Naive thymus-derived CD8-positive, alpha-beta T cell (primary cell): Measurements from ENCODE around the gene MOCS1. TPM values are rescaled to one million over a fixed set of nuclear protein-coding genes. Genes with fewer than 3 reads are reported as not detected.
A peak's percentile ranks its signal among the peaks of the same experiment; 100 is the strongest.

Experiments used
- ATAC-seq, 2 donors: fragments of 150-1000 bp; cut with Tn5 transposase in 1 of 2; sonication (Bioruptor Pico), chemical (Tn5 transposase) in 1 of 2; 1 replicate in 1 of 2; 2 replicates in 1 of 2; pipeline ENCODE4 v1.10.0; 2021; ENCODE audit warnings: mild to moderate bottlenecking in 2 of 2, moderate library complexity in 2 of 2
- POLR2A ChIA-PET: fragments of 350-600 bp; sonication (Branson Sonifier 250); formaldehyde crosslinking; loops from one replicate; lab custom pipeline; 2021; ENCODE audit warnings: antibody characterized with exemption; lab: Charles Lee
- DNase-seq, 10 donors: peaks; one replicate each; pipeline versions ENCODE4 v3.0.0 to v3.0.0-alpha.2; 2020 to 2022
- H3K27ac Mint-ChIP-seq, 10 donors: one replicate each; pipeline ENCODE4 v1.8.0; 2020 to 2022; ENCODE audit warnings: mild to moderate bottlenecking in 10 of 10, mixed read lengths in 10 of 10, moderate library complexity in 4 of 10, inconsistent platforms in 1 of 10
- H3K27me3 Mint-ChIP-seq, 5 donors: one replicate each; pipeline ENCODE4 v1.8.0; 2021 to 2022; ENCODE audit warnings: mixed read lengths in 5 of 5
- H3K36me3 Mint-ChIP-seq, 3 donors: one replicate each; pipeline ENCODE4 v1.8.0; 2020 to 2022; ENCODE audit warnings: mixed read lengths in 3 of 3, mild to moderate bottlenecking in 2 of 3, inconsistent platforms in 1 of 3
- H3K4me1 Mint-ChIP-seq, 4 donors: one replicate each; pipeline ENCODE4 v1.8.0; 2021 to 2022; ENCODE audit warnings: mixed read lengths in 4 of 4
- H3K4me3 Mint-ChIP-seq, 10 donors: one replicate each; pipeline ENCODE4 v1.8.0; 2020 to 2022; ENCODE audit warnings: mild to moderate bottlenecking in 10 of 10, mixed read lengths in 10 of 10, moderate library complexity in 6 of 10, inconsistent platforms in 1 of 10
- H3K9me3 Mint-ChIP-seq, 9 donors: one replicate each; pipeline ENCODE4 v1.8.0; 2020 to 2022; ENCODE audit warnings: mixed read lengths in 9 of 9, mild to moderate bottlenecking in 3 of 9, inconsistent platforms in 1 of 9, moderate library complexity in 1 of 9
- polyA plus RNA-seq, 3 donors: library from polyadenylated mRNA; unstranded; fragments of 300-500 nt; fragmentation: Illumina TruSeq; gene quantifications; one replicate each; pipeline ENCODE4 v1.2.3, GENCODE V29; 2021
- total RNA-seq, 8 experiments: library from RNA in 2 of 8; stranded (reverse) in 2 of 8; gene quantifications; one replicate each; pipeline ENCODE4 v1.2.3 and lab custom pipeline; 2021 to 2026

MOCS1 gene
- total and polyA plus RNA-seq, 5 experiments from 2014 or later: 0.92 to 3.4 (median 2.2) TPM

DNA sequence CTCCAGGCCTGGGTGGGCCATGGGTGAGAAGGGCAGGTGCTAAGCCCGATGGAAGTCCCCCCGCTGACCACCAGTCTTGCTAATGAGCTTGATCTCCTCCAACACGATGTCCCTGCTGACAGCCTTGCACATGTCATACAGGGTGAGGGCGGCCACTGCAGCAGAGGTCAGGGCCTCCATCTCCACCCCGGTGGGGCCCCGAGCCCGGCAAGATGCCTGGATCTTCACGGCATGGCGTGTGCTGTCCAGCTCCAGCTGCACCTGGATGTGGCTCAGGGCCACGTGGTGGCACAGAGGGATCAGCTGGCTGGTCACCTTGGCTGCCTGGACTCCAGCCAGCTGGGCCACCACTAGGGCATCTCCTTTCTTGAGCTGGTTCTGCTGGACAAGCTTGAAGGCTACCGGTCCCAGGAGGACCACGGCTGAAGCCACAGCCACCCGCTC lies 27.9 kb downstream of the MOCS1 start:
- POLR2A ChIA-PET: no interaction called here
- no peak overlapping the region for H3K4me3 Mint-ChIP-seq
- no peaks in the 10 kb centered on the region for H3K27me3 Mint-ChIP-seq

DNA sequence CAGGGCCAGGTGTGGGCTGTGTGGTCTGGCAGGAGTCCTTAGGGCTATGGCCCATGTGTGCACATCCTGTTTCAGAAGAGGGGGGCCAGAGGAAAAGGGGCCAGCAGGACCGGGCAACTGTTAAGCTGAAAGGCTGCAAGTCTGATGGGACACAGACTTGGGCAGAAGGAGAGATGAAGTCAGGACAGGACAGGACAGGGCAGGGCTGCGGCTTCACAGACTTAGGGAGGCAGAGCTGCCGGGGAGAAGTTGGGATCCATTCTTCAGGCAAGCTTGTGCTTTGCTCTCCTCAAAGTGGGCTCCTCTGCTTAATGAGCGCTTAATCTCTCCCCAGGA lies 28.7 kb downstream of the MOCS1 start:
- Mint-ChIP-seq H3K4me3 (no peak overlapping the region), H3K9me3 (no peaks in the 10 kb centered on the region), H3K4me1 (no peaks in the 10 kb centered on the region), H3K27ac (peak overlapping the region in 2 of 10 donors; percentile 35 to 51), H3K27me3 (no peaks in the 10 kb centered on the region), H3K36me3 (no peaks in the 10 kb centered on the region)
- ATAC-seq (no peak), DNase-seq (no peak)
- POLR2A ChIA-PET: no interaction called here

More for the DNA sequence above, 27.9 kb downstream of the MOCS1 start:
- no peak for ATAC-seq
- Mint-ChIP-seq H3K9me3 (no peaks in the 10 kb centered on the region), H3K36me3 (no peaks in the 10 kb centered on the region), H3K27ac (no peak overlapping the region), H3K4me1 (peaks cover 0 to 4% (median under 1%) of the 10 kb centered on the region in 4 donors)
- DNase-seq: peak in 1 of 10 donors; percentile 22

DNA sequence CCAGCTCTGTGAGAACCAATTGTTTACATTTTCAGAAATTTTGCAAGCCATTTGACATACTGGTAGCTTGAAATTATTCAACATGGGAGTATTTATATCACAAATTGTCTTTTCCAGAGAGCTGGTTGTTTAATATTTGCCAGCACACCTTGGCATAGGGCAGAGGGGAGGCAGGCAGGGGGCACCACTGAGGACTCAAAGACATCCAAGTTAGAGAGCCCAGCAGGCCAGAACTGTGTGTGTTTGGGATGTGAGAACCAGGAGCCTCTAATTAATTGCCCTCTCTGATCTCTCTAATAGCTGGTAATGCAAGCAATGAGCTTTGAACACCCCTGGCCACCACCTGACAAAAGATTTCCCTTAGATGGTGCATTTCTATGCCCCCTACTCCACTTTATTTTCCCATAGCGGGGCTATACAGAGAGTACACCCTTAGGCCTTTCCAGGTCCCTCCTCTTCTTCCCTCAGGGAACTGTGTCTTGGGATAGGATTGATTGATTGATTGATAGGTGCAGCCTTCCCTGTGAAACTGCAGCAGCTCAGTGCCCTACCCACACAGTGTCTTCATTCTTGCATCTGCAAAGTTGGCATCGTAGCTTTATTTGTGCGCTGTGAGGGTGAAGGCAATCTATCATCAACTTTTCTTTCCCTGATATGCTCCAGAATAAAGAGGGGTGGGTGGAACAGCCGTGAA lies 29.2 kb downstream of the MOCS1 start:
- H3K36me3 Mint-ChIP-seq: no peaks in the 10 kb centered on the region
- no peak overlapping the region for H3K4me3 Mint-ChIP-seq
- no peaks in the 10 kb centered on the region for H3K27me3 Mint-ChIP-seq
- no peak for DNase-seq
- POLR2A ChIA-PET: no interaction called here
- H3K4me1 Mint-ChIP-seq: no peaks in the 10 kb centered on the region
- no peaks in the 10 kb centered on the region for H3K9me3 Mint-ChIP-seq
- H3K27ac Mint-ChIP-seq: peak overlapping the region in 1 of 10 donors; percentile 35
- ATAC-seq: no peak

DNA sequence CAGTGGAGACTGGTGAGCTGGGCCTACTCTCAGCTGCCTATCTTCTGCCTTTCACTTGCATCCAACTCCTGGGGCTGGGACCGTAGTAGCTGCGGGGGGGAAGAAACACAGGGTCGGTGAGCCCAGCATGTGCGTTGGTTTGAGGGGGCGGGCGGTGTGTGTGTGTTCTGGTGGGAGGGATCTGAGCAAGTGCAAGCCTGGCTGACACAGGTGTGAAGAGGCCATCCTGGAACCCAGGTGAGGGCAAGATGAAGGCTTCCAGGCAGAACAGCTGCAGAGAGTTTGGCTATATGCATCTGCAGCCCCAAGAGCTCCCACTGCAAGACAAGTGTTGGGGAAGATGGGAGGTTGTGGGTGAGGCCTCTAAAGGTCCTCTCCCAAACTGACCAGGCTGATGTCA lies 30.6 kb downstream of the MOCS1 start:
- no peak for DNase-seq
- Mint-ChIP-seq H3K27me3 (peaks cover 0 to 8% (median 0%) of the 10 kb centered on the region in 5 donors), H3K27ac (no peak overlapping the region), H3K4me1 (no peaks in the 10 kb centered on the region), H3K36me3 (no peaks in the 10 kb centered on the region), H3K4me3 (no peak overlapping the region), H3K9me3 (no peaks in the 10 kb centered on the region)
- POLR2A ChIA-PET: no interaction called here
- ATAC-seq: no peak

DNA sequence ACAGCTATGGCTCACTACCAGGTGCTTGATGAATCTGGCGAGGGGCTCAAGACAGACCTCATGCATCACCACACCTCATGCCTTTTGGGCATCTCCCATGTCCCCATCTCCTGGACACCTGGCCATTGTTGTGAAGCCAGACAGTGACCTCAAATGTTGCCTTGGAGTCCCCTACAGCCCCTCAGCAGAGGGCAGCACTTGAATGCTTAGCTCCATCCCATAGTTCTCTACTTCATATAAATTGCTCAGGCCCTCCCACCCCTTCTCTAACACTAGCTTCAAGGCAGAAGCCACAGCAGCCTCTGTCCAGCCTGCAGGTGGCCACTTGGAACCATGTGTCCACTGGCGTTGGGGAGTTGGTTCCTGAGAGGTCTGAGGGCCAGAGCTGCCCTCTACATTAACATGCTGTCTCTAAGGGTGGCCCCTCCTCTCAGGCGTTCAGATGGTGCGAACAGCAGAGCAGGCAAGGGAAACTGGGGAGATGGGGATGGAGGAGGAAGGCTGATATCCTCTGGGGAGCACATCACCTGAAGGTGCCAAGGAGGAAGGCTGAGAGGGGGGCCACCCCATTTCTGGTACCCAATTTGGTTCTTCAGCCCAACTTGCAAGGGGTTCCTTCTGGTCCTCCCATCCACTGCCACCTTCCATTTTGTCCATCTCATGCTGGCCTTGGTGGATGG lies 31.3 kb downstream of the MOCS1 start:
- DNase-seq: peak in 1 of 10 donors; percentile 44
- Mint-ChIP-seq H3K4me3 (no peak overlapping the region), H3K9me3 (no peaks in the 10 kb centered on the region), H3K36me3 (no peaks in the 10 kb centered on the region), H3K27me3 (peaks cover 0 to 15% (median 3%) of the 10 kb centered on the region in 5 donors), H3K27ac (peak overlapping the region in 1 of 10 donors; percentile 27), H3K4me1 (no peaks in the 10 kb centered on the region)
- ATAC-seq: no peak
- POLR2A ChIA-PET: no interaction called here

DNA sequence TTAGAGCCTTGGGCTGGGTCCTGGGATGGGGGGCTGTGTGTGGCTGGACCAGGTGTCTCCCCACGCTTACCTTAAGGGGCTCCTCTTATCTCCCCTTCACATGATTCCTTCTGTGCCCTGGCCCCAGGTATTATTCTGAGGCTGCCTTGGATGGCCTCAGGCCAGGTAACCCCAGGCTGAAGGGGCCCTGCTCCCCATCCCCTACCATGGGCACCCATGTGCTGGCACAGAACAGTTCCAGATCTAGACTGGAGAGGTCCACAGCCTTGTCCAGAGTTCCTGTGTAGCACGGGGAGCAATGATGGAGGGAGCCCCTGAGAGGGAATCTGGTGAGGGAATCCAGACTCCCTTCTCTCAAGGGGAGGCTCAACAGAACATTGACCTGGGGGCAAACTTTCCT lies 32.1 kb downstream of the MOCS1 start:
- DNase-seq (no peak), ATAC-seq (no peak)
- no peak overlapping the region for H3K27ac Mint-ChIP-seq
- H3K36me3 Mint-ChIP-seq: no peaks in the 10 kb centered on the region
- POLR2A ChIA-PET: no interaction called here
- no peaks in the 10 kb centered on the region for H3K4me1 Mint-ChIP-seq
- H3K9me3 Mint-ChIP-seq: no peaks in the 10 kb centered on the region
- no peak overlapping the region for H3K4me3 Mint-ChIP-seq
- H3K27me3 Mint-ChIP-seq: peaks cover 1 to 23% (median 5%) of the 10 kb centered on the region in 5 donors

DNA sequence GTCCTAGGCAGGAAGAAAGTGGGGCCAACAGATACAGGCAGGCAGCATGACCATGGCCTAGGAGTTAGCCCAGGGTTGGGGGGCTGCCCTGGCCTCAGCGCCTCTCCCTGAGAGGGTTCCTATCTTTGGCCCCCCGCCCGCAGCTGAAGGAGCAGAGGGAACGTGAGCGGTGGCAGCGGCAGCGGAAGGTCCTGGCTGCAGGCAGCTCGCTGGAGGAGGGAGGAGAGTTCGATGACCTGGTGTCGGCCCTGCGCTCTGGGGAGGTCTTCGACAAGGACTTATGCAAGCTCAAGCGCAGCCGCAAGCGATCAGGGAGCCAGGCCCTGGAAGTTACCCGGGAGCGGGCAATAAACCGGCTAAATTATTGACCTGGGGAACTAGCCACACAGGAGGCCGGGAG lies 32.6 kb downstream of the MOCS1 start:
- H3K27ac Mint-ChIP-seq: no peak overlapping the region
- no peak for ATAC-seq
- no peaks in the 10 kb centered on the region for H3K36me3 Mint-ChIP-seq
- POLR2A ChIA-PET: no interaction called here
- H3K4me1 Mint-ChIP-seq: no peaks in the 10 kb centered on the region
- peaks cover 2 to 28% (median 7%) of the 10 kb centered on the region in 5 donors for H3K27me3 Mint-ChIP-seq
- peak in 1 of 10 donors; percentile 50 for DNase-seq
- no peak overlapping the region for H3K4me3 Mint-ChIP-seq
- H3K9me3 Mint-ChIP-seq: no peaks in the 10 kb centered on the region

DNA sequence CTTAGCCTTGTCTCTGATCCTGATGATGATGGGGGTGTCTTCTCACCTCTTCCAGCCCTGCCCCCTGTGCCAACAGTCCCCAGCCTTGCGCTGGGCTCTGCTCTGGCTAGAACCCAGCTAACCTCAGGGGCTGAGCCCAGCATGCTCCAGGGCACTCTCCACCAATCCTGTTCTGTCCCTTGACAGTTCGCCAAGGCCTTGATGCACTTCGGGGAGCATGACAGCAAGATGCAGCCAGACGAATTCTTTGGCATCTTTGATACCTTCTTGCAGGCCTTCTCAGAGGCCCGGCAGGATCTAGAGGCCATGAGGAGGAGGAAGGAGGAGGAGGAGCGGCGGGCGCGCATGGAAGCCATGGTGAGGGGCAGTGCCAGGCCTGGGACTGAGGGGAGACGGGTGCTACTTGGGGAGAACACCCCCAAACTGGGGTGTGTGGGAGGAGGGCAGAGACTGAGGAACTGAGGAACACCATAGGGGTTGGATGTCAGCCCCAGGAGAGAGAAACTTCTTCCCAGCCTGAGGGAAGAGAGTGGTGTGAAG lies 33.1 kb downstream of the MOCS1 start:
- POLR2A ChIA-PET: no interaction called here
- Mint-ChIP-seq H3K4me1 (no peaks in the 10 kb centered on the region), H3K9me3 (no peaks in the 10 kb centered on the region), H3K36me3 (no peaks in the 10 kb centered on the region), H3K27ac (peak overlapping the region in 1 of 10 donors; percentile 21), H3K4me3 (no peak overlapping the region), H3K27me3 (peaks cover 2 to 30% (median 7%) of the 10 kb centered on the region in 5 donors)
- no peak for ATAC-seq
- peak in 1 of 10 donors; percentile 38 for DNase-seq

DNA sequence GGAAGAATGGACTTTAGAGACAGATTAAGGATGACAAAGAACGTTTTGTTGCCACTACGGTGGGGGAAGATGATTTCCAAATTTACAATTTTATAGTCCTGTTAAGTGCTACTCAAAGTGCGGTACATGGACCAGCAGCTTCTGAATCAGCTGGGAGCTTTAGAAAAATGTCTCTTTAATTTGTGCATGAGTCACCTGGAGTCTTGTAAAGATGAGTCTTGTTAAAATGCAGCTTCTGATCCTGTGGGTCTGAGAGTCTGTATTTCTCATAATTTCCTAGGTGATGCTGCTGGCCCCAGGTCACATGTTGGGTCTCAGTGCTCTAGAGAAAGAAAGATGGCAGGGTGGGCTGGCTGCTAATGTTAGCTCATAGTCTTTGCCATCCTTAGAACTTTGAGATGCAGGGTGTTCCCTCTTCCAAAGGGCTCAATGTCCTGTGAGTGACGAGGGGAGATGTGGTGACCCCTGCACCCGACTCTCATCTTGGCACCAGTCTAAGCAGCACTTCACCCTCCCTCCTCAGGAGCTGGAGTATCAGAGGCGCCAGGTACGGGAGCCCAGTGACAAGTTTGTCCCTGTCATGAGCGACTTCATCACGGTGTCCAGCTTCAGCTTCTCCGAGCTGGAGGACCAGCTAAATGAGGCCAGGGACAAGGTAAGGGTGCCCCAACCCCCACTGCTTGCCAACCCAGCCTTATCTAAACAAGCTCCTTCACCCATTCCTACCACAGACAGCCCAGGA lies 34.5 kb downstream of the MOCS1 start:
- no peaks in the 10 kb centered on the region for H3K9me3 Mint-ChIP-seq
- no peak overlapping the region for H3K4me3 Mint-ChIP-seq
- no peaks in the 10 kb centered on the region for H3K36me3 Mint-ChIP-seq
- no peaks in the 10 kb centered on the region for H3K4me1 Mint-ChIP-seq
- peaks cover 2 to 30% (median 7%) of the 10 kb centered on the region in 5 donors for H3K27me3 Mint-ChIP-seq
- POLR2A ChIA-PET: no interaction called here
- H3K27ac Mint-ChIP-seq: no peak overlapping the region
- DNase-seq (no peak), ATAC-seq (no peak)

DNA sequence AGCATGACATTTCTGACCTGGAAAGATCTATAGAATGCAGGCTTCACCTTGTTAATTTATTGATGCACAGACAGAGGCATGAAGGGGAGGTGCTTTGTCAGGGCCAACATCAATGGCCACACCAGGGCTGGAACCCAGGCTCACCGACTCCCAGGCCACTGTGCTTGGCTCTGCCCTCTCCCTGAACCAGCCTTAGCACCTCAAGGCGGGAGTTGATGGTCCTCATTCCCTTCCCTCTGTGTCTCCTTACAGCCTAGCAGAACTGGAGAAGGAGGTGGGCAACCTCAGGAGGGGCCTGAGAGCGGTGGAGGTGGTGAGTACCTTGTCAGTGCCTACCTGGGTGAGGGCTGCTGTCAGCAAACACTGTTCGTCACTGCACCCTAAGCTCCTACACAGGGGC lies 35.6 kb downstream of the MOCS1 start:
- no peaks in the 10 kb centered on the region for H3K4me1 Mint-ChIP-seq
- peaks cover 2 to 30% (median 7%) of the 10 kb centered on the region in 5 donors for H3K27me3 Mint-ChIP-seq
- no peak overlapping the region for H3K27ac Mint-ChIP-seq
- H3K9me3 Mint-ChIP-seq: no peaks in the 10 kb centered on the region
- ATAC-seq: no peak
- POLR2A ChIA-PET: no interaction called here
- DNase-seq: no peak
- no peak overlapping the region for H3K4me3 Mint-ChIP-seq
- no peaks in the 10 kb centered on the region for H3K36me3 Mint-ChIP-seq

DNA sequence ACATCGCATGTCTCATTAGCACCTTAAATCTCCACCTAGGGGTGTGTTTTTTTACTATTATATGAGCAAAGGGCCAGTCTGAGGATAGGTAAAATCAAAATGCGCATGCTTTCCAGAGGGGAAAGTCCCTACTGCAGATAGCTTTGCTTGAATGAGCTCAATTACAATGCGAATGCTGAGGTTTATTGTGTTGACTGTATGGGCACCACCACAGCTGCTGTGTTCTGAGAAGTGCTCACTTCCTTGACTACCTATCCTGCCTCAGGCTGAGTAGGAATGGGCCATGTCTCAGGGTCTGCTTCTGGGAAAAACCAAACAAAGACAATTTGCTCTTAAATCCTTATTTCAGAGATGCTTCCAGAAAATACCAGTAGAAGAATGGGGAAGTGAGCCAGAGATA lies 36.6 kb downstream of the MOCS1 start:
- H3K4me1 Mint-ChIP-seq: no peaks in the 10 kb centered on the region
- no peak overlapping the region for H3K27ac Mint-ChIP-seq
- H3K9me3 Mint-ChIP-seq: no peaks in the 10 kb centered on the region
- H3K4me3 Mint-ChIP-seq: no peak overlapping the region
- H3K36me3 Mint-ChIP-seq: no peaks in the 10 kb centered on the region
- H3K27me3 Mint-ChIP-seq: peaks cover 2 to 30% (median 7%) of the 10 kb centered on the region in 5 donors
- ATAC-seq: no peak
- no peak for DNase-seq
- POLR2A ChIA-PET: no interaction called here

DNA sequence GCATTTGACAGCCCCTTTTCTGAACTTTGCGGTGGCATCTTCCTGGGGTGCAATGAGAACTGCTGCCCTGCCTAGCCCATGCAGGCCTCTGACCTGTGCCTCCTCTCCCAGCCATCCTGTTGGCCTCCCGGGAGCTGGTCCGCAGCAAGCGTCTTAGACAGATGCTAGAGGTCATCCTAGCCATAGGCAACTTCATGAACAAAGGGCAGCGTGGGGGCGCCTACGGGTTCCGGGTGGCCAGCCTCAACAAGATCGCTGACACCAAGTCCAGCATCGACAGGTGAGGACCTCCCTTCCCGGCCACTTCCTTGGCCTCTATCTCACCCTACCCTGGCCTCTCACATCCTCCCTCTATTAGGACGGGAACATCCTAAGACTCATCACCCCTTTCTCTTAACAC lies 37.6 kb downstream of the MOCS1 start:
- DNase-seq (no peak), ATAC-seq (no peak)
- H3K4me3 Mint-ChIP-seq: no peak overlapping the region
- POLR2A ChIA-PET: no interaction called here
- peaks cover 2 to 30% (median 7%) of the 10 kb centered on the region in 5 donors for H3K27me3 Mint-ChIP-seq
- no peaks in the 10 kb centered on the region for H3K4me1 Mint-ChIP-seq
- no peaks in the 10 kb centered on the region for H3K9me3 Mint-ChIP-seq
- H3K27ac Mint-ChIP-seq: no peak overlapping the region
- H3K36me3 Mint-ChIP-seq: no peaks in the 10 kb centered on the region

DNA sequence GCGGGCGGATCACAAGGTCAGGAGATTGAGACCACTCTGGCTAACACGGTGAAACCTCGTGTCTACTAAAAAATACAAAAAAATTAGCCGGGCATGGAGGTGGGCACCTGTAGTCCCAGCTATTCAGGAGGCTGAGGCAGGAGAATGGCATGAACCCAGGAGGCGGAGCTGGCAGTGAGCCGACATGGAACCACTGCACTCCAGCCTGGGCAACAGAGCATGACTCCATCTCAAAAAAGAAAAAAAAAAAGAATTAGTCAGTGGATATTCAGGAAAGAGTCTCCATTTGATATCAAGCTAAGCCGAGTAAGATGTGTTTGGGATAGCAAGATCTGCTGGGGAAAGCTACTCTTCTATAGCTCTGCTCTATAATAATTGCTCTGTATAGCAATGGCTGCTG lies 41.0 kb downstream of the MOCS1 start:
- DNase-seq (no peak), ATAC-seq (no peak)
- no peak overlapping the region for H3K27ac Mint-ChIP-seq
- H3K4me1 Mint-ChIP-seq: no peaks in the 10 kb centered on the region
- H3K4me3 Mint-ChIP-seq: no peak overlapping the region
- H3K9me3 Mint-ChIP-seq: no peaks in the 10 kb centered on the region
- H3K36me3 Mint-ChIP-seq: no peaks in the 10 kb centered on the region
- POLR2A ChIA-PET: no interaction called here
- peaks cover 1 to 30% (median 11%) of the 10 kb centered on the region in 5 donors for H3K27me3 Mint-ChIP-seq
